ENCODE results near the gene C1QC. TPM values are rescaled to one million over a fixed set of nuclear protein-coding genes. Genes with fewer than 3 reads are reported as not detected.

The C1QC gene
- total and polyA plus RNA-seq, 2 of the 8 experiments (the other 6 are each of a cell fraction or from before 2014, with no cell fraction given): not detected

GRCh38 chr1:22633697-22634463 lies 9.6 kb upstream of the C1QC start (continued):
- TF ChIP-seq EP300 (IDR thresholded peaks at IDR 0.05; ENCODE audit: borderline replicate concordance in 1 of 2, low read depth in 2 of 2, low read length in 2 of 2) (no peak), POLR2AphosphoS5 (IDR thresholded peaks at IDR 0.05; ENCODE audit: low read depth, low read length) (no peak), TCF12 (IDR thresholded peaks at IDR 0.05; ENCODE audit: low read depth, low read length) (no peak), RBBP5 (IDR thresholded peaks at IDR 0.05; ENCODE audit: borderline replicate concordance, low read depth, low read length) (no peak), TBP (IDR thresholded peaks at IDR 0.05; ENCODE audit: low read depth, low read length) (no peak), CHD1 (IDR thresholded peaks at IDR 0.05; ENCODE audit: low read depth, low read length) (no peak), RAD21 (IDR thresholded peaks at IDR 0.05 in 1 of 2, conservative IDR thresholded peaks at IDR 0.05 in 1 of 2; ENCODE audit: low read depth in 2 of 2, low read length in 2 of 2) (no peak), POU5F1 (IDR thresholded peaks at IDR 0.05; ENCODE audit: low read depth, low read length) (no peak)

Data from H1 (cell line).